RWPE1 (cell line): ENCODE data around the gene ANKRD40CL.

ENCODE experiments used
- CTCF ChIA-PET: fragments of 350-600 bp; sonication (Branson Sonifier 250); formaldehyde crosslinking; extraction: SDS; loops from one replicate; lab custom pipeline; 2021; lab: Yijun Ruan, JAX
- POLR2A ChIA-PET: fragments of 400-600 bp; formaldehyde crosslinking; extraction: SDS; loops from one replicate; lab custom pipeline; 2020; ENCODE audit warnings: antibody characterized with exemption; ENCODE audit not compliant: low non-redundant PET; lab: Yijun Ruan, JAX
- DNase-seq: peaks from one replicate; pipeline ENCODE4 v3.0.0; 2012; ENCODE audit warnings: low spot score
- H3K27ac ChIP-seq: fragments of 450-650 bp; 2 replicates; pipeline ENCODE4 v1.5.1; 2017
- TF ChIP-seq, protein P1 (sequence below): fragments of 450-650 bp; conservative IDR thresholded peaks from 2 replicates; pipeline ENCODE4 v1.5.1; 2017; ENCODE audit warnings: low read depth, mild to moderate bottlenecking

ANKRD40CL gene

DNA sequence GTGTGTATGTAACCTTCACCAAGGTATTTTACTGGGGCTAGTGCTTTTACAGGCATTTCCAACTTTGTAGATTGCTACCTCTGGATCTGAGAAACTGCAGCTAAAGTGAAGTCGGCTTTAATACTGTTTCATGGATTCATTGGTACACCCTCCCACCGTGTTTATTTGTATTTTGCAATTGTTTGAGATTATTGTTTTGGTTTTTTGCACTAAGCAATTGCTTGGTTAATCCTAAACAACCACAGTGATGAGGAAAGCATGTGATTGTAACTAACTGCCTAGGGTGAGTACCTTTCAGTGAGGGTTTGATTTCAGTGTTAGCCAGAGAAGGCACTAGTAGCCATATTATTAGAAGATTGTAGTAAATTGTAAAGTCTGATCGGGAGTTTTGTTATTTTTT is 44.6 kb downstream of the ANKRD40CL start:
- TF ChIP-seq, protein P1, sequence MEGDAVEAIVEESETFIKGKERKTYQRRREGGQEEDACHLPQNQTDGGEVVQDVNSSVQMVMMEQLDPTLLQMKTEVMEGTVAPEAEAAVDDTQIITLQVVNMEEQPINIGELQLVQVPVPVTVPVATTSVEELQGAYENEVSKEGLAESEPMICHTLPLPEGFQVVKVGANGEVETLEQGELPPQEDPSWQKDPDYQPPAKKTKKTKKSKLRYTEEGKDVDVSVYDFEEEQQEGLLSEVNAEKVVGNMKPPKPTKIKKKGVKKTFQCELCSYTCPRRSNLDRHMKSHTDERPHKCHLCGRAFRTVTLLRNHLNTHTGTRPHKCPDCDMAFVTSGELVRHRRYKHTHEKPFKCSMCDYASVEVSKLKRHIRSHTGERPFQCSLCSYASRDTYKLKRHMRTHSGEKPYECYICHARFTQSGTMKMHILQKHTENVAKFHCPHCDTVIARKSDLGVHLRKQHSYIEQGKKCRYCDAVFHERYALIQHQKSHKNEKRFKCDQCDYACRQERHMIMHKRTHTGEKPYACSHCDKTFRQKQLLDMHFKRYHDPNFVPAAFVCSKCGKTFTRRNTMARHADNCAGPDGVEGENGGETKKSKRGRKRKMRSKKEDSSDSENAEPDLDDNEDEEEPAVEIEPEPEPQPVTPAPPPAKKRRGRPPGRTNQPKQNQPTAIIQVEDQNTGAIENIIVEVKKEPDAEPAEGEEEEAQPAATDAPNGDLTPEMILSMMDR, result no peak
- ChIA-PET CTCF (no interaction called here), POLR2A (interaction anchor here (0.7 kb wide), 1 partner anchor 14 kb away, joined by 13 read pairs; no protein-coding TSS in a partner anchor)
- no peak for DNase-seq
- H3K27ac ChIP-seq, result no peak overlapping the region

DNA sequence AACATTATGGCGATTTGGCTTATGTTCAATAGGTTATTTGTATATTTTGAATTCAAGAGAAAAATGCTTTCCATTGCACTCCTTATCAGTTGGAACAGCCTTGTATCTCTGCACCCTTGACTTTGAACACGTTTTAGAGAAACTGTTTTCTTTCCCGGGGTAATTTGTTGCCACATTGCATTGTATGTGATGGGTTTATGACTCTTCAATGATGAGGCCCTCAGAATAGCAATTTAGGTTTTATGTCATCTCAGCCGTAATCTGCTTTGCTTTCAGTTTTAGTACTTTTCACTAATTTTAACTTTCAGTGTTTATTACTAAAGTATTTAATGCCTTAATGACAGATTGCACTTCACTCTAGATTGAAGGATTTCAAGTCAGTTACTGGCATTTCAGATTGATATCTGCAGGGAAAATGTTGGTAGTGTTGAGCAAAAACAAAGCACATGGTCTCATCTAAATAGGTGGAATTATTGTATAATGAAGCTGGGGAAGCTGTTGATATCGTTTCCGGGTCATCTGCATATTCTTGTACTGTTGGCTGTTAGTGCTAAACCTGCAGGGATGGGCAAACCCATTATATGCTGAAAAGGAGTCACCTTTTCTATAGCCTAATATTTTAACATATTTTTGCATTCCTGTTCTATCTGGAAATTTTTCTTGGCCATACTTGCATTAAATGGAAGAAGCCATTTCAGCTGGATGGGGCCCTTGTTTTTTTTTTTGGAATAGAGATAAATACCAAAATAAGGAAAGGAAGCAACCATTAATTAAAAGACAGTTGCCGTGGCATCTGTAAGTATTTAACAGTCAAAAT is 45.9 kb downstream of the ANKRD40CL start:
- POLR2A ChIA-PET, result no interaction called here

DNA sequence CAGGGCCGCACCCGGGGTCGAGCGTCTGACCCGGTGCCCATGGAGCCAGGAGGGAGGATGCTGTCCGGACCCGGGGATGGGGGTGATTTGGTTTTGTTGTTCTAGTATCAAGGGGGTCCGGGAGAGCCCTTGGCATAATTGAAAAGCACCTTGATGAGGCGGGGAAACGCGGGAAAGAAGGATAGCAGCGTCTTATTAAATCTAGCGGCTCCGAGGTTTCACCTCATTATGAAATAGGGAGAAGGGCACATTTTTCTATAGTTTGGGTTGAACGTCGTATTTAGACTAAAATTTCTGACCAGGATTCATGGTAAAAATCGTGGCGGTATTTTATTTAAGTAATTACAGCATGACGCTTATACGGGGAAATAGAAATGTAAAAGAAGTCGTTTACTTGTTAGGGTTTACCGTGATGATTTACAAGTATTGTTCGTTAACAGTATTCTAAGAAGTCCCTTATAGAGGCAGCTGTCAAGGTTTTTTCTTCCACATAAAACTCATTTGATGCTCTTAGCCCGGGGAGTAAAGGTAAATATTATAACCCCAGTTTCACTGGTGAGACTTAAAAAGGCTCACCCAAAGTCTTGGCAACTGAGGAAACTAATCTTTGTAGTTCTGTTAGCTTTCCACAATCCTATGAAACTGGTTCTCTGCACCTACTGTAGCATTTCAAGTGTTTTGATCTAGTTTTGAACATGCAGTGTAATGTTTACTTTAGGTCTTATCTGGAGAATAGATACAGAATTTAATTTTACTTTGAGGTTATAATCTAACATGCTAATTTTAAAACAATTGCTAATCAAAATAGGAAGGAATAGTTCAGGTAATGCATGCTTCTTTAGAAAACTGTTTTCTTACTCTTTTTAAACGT is 47.2 kb downstream of the ANKRD40CL start:
- CTCF ChIA-PET, result no interaction called here
- no peak for DNase-seq
- TF ChIP-seq, protein P1, result no peak
- peak overlapping the region; percentile 95 for H3K27ac ChIP-seq
- POLR2A ChIA-PET, result no interaction called here

More for the DNA sequence above, 45.9 kb downstream of the ANKRD40CL start:
- TF ChIP-seq, protein P1, result no peak
- no peak for DNase-seq
- CTCF ChIA-PET, result no interaction called here
- H3K27ac ChIP-seq, result no peak overlapping the region

DNA sequence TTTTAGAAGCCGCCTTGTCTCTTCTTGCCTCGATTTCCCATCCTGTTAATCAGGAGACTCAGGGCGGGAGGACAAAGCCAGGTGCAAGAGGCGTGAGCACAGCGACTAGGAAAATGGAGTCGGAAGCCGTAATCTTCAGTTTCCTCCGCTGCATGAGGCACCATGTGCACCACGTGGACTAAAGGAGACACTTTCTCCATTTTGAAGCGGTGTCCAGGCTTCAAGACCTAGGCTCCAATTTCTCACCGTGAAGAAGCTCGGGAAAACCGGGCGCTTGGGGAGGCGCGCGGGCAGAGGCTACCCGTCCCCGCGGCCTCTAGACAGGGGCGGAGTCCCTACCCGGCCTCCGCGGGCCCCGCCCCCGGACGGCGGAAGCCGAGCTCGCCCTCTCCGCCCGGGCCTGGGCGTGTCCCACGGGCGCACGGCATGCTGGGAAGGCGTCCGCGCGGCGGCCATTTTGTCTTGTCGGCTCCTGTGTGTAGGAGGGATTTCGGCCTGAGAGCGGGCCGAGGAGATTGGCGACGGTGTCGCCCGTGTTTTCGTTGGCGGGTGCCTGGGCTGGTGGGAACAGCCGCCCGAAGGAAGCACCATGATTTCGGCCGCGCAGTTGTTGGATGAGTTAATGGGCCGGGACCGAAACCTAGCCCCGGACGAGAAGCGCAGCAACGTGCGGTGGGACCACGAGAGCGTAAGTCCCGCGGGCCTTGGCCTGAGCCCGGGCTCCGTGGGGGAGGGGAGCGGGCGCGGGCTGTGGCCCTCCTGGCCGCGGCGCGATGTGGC is 48.0 kb downstream of the ANKRD40CL start, which contains the start of gene LUC7L3:
Gene LUC7L3, plus strand, starts transcription at position 460 of the 780 bp plus-strand sequence. Its CDS starts 130 bp downstream, at position 590.
- ChIA-PET POLR2A (no interaction called here), CTCF (interaction anchor here (0.6 to 0.7 kb wide), 2 partner anchors 159 to 621 kb away, joined by 3 read pairs; no protein-coding TSS in a partner anchor)
- H3K27ac ChIP-seq, result peak within 1 kb of the TSS; percentile 95
- peak; percentile 92 for DNase-seq
- TF ChIP-seq, protein P1, result no peak

DNA sequence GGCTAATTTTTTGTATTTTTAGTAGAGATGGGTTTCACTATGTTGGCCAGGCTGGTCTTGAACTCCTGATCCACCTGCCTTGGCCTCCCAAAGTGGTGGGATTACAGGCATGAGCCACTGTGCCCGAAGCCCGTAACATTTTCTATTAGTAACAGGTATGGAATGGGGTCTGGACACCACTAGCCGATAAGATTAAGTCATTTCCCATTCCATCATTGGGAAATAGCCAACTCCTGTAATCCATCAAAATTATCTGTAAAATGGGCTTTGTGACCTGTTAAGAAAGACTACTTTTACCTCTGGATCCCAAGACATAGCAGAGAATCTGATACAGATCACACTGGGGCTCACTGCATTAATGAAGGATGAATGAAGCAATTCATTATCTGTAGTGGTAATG is 51.8 kb downstream of the ANKRD40CL start:
- TF ChIP-seq, protein P1, result no peak
- ChIA-PET CTCF (no interaction called here), POLR2A (no interaction called here)
- DNase-seq, result no peak
- no peak overlapping the region for H3K27ac ChIP-seq
